ENCODE results near the gene SEC14L3. TPM values are rescaled to one million over a fixed set of nuclear protein-coding genes. Genes with fewer than 3 reads are reported as not detected.

SEC14L3 gene
- total RNA-seq, 1 experiment from 2014 or later, result not detected

DNA sequence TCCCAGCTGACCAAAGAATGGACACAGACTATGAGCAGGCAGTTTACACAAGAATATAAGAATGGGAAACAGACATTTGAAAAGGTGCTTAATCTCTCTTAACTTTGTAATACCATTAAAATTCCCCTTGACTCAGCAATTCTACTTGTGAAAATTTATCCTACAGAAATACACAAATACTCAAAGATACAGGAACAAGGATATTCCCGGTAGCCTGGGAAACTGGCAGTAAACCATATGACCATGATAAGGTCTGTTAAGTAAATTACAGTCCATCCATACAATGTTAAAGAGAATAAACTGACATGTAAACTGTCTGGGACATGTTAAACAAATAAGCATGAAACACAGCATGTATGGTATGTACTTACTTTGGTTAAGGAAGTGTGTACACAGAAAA lies 55.0 kb downstream of the SEC14L3 start (continued):
- TF ChIP-seq, protein P1, sequence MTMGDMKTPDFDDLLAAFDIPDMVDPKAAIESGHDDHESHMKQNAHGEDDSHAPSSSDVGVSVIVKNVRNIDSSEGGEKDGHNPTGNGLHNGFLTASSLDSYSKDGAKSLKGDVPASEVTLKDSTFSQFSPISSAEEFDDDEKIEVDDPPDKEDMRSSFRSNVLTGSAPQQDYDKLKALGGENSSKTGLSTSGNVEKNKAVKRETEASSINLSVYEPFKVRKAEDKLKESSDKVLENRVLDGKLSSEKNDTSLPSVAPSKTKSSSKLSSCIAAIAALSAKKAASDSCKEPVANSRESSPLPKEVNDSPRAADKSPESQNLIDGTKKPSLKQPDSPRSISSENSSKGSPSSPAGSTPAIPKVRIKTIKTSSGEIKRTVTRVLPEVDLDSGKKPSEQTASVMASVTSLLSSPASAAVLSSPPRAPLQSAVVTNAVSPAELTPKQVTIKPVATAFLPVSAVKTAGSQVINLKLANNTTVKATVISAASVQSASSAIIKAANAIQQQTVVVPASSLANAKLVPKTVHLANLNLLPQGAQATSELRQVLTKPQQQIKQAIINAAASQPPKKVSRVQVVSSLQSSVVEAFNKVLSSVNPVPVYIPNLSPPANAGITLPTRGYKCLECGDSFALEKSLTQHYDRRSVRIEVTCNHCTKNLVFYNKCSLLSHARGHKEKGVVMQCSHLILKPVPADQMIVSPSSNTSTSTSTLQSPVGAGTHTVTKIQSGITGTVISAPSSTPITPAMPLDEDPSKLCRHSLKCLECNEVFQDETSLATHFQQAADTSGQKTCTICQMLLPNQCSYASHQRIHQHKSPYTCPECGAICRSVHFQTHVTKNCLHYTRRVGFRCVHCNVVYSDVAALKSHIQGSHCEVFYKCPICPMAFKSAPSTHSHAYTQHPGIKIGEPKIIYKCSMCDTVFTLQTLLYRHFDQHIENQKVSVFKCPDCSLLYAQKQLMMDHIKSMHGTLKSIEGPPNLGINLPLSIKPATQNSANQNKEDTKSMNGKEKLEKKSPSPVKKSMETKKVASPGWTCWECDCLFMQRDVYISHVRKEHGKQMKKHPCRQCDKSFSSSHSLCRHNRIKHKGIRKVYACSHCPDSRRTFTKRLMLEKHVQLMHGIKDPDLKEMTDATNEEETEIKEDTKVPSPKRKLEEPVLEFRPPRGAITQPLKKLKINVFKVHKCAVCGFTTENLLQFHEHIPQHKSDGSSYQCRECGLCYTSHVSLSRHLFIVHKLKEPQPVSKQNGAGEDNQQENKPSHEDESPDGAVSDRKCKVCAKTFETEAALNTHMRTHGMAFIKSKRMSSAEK (CRISPR knock-in tag; IDR thresholded peaks at IDR 0.05; ENCODE audit: borderline replicate concordance), result no peak
- TF ChIP-seq NR2C2 (CRISPR knock-in tag; IDR thresholded peaks at IDR 0.05) (no peak), MAX (CRISPR knock-in tag; IDR thresholded peaks at IDR 0.05) (no peak), TP53 (CRISPR knock-in tag; IDR thresholded peaks at IDR 0.05) (no peak)

DNA sequence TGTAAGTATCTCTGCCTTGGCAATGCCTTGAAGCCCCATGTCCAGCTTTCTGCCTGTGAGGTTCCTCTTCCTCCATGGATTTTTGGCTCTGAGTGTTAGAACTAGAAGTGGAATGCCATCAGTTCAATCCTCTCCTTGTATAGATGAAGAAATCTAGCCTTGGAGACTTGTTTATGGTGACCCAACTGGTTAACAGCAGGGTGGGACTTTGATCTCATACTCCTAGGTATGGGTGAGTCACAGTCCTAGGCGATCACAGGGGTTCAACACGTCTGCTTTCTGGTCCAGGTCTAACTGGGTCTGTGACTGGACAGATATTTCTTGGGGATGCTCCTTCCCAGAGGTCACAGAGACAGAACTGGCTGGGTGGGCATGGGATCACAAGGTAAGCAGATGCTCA lies 55.4 kb downstream of the SEC14L3 start:
- Mint-ChIP-seq H3K36me3 (peaks cover 49% of the 10 kb centered on the region), H3K4me1 (peaks cover under 1% of the 10 kb centered on the region; the same call in 1 of the 2 replicates), H3K27ac (no peak overlapping the region), H3K27me3 (ENCODE audit: low read depth) (no peaks in the 10 kb centered on the region), H3K4me3 (no peak overlapping the region), H3K9me3 (no peaks in the 10 kb centered on the region)
- DNase-seq (ENCODE audit: low spot score) (no peak), ATAC-seq (no peak)
- ChIA-PET CTCF (no interaction called here), POLR2A (no interaction called here)
- TF ChIP-seq PRDM15 (CRISPR knock-in tag; IDR thresholded peaks at IDR 0.05) (no peak), ZNF121 (CRISPR knock-in tag; IDR thresholded peaks at IDR 0.05) (no peak), NR1H2 (CRISPR knock-in tag; IDR thresholded peaks at IDR 0.05) (no peak), NFYB (CRISPR knock-in tag; conservative IDR thresholded peaks at IDR 0.05; ENCODE audit: low read depth) (no peak), HMGA2 (CRISPR knock-in tag; IDR thresholded peaks at IDR 0.05) (no peak)
- TF ChIP-seq, protein P2, sequence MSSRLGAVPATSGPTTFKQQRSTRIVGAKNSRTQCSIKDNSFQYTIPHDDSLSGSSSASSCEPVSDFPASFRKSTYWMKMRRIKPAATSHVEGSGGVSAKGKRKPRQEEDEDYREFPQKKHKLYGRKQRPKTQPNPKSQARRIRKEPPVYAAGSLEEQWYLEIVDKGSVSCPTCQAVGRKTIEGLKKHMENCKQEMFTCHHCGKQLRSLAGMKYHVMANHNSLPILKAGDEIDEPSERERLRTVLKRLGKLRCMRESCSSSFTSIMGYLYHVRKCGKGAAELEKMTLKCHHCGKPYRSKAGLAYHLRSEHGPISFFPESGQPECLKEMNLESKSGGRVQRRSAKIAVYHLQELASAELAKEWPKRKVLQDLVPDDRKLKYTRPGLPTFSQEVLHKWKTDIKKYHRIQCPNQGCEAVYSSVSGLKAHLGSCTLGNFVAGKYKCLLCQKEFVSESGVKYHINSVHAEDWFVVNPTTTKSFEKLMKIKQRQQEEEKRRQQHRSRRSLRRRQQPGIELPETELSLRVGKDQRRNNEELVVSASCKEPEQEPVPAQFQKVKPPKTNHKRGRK (CRISPR knock-in tag; IDR thresholded peaks at IDR 0.05; ENCODE audit: borderline replicate concordance), result no peak

DNA sequence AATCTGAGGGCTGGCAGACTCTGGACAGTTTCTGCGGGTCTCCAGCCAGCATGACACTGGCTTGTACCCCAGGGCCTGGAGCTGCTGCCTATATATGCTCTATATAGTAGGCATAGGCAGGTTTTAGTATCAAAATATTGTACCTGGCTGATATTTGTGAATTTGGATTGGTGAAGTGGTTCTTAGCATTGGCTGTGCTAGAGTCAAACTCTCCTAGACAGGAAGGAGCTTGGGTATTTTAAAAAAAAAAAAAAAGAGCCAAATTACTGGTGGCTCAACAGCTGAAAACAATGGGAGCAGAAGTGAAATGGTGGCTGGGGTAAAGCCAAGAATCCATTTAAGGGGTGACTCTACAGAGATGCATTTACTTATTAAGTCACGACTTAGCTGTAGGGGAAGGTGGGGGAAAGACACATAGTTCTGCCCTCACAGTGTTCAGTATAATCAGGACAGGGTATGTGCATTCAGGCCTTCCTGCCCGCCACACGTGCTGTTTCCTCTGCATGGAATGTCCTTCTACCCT lies 57.2 kb downstream of the SEC14L3 start:
- ATAC-seq (no peak), DNase-seq (ENCODE audit: low spot score) (no peak)
- Mint-ChIP-seq H3K27me3 (ENCODE audit: low read depth) (no peaks in the 10 kb centered on the region), H3K36me3 (peaks cover 40% of the 10 kb centered on the region), H3K4me3 (no peak overlapping the region), H3K9me3 (no peaks in the 10 kb centered on the region), H3K4me1 (no peaks in the 10 kb centered on the region), H3K27ac (no peak overlapping the region)
- ChIA-PET CTCF (interaction anchor here (1.5 to 4.5 kb wide), 2 partner anchors 11 to 22 kb away, joined by 3 to 21 read pairs; partner anchors contain the start of gene MTFP1), POLR2A (interaction anchor here (0.6 to 0.9 kb wide), 3 partner anchors 11 to 429 kb away, joined by 3 to 4 read pairs (median 4); no protein-coding TSS in a partner anchor)
- TF ChIP-seq, protein P1 (CRISPR knock-in tag; IDR thresholded peaks at IDR 0.05; ENCODE audit: borderline replicate concordance), result no peak
- TF ChIP-seq FOXP1 (CRISPR knock-in tag; IDR thresholded peaks at IDR 0.05; ENCODE audit: borderline replicate concordance), result no peak
- no peak for TF ChIP-seq FOXK1 (CRISPR knock-in tag; IDR thresholded peaks at IDR 0.05)
- no peak for TF ChIP-seq ZBTB43 (CRISPR knock-in tag; IDR thresholded peaks at IDR 0.05)
- TF ChIP-seq E2F4 (CRISPR knock-in tag; IDR thresholded peaks at IDR 0.05; ENCODE audit: borderline replicate concordance, low read depth), result no peak
- no peak for TF ChIP-seq MXD4 (CRISPR knock-in tag; IDR thresholded peaks at IDR 0.05; ENCODE audit: borderline replicate concordance)
- no peak for TF ChIP-seq NFE2L1 (CRISPR knock-in tag; IDR thresholded peaks at IDR 0.05)

Data from WTC11 (cell line).